A549 (cell line): ENCODE measurements around the gene SLC32A1.

Source experiments
- CTCF ChIP-seq: fragments of >200 bp; sonication (Bioruptor Twin); formaldehyde crosslinking; IDR thresholded peaks from 3 replicates; pipeline ENCODE4 v1.5.1; 2016
- EP300 ChIP-seq, 2 experiments: fragments of >200 bp; sonication (Bioruptor Twin); formaldehyde crosslinking; IDR thresholded peaks; 2 replicates in 1 of 2; 3 replicates in 1 of 2; pipeline ENCODE4 v1.6.1; 2016 to 2017
- MAX ChIP-seq: IDR thresholded peaks from 2 replicates; pipeline ENCODE4 v1.6.1; 2012
- MAZ ChIP-seq: fragments of 150-350 bp; IDR thresholded peaks from 2 replicates; pipeline ENCODE4 v1.6.1; 2014; ENCODE audit warnings: antibody characterized with exemption, low read depth, low read length, borderline replicate concordance
- NR3C1 ChIP-seq: fragments of >200 bp; sonication (Bioruptor Twin); formaldehyde crosslinking; IDR thresholded peaks from 3 replicates; pipeline ENCODE4 v1.6.1; 2017

GRCh38 chr20:38723848-38724625, at the start of gene SLC32A1:
- TF ChIP-seq CTCF (no peak), NR3C1 (no peak), MAX (no peak), MAZ (no peak), EP300 (IDR thresholded peaks at IDR 0.05) (no peak)
